Measurements from ENCODE around the gene HEBP1.

GRCh38 chr12:13023811-13024530, 23.9 kb upstream of the HEBP1 start:
- TF ChIP-seq CTCF (IDR thresholded peaks at IDR 0.05; ENCODE audit: insufficient read depth, low read length) (peak; percentile 14), POLR2AphosphoS5 (IDR thresholded peaks at IDR 0.05; ENCODE audit: low read depth) (no peak), REST (IDR thresholded peaks at IDR 0.05; ENCODE audit: insufficient replicate concordance, low read depth) (no peak), GABPA (IDR thresholded peaks at IDR 0.05; ENCODE audit: low read depth) (no peak), SPI1 (IDR thresholded peaks at IDR 0.05; ENCODE audit: borderline replicate concordance, low read depth) (no peak)
